HepG2 (cell line): ENCODE measurements around the gene FANCE. TPM values are rescaled to one million over a fixed set of nuclear protein-coding genes. Genes with fewer than 3 reads are reported as not detected.
A peak's percentile ranks its signal among the peaks of the same experiment; 100 is the strongest.

ENCODE experiments used
- ARNT2 ChIP-seq: sonication (generic); formaldehyde crosslinking; IDR thresholded peaks from 2 replicates; pipeline ENCODE4 v1.8.0; 2022; ENCODE audit warnings: mild to moderate bottlenecking, low read depth, missing genetic modification reagents, moderate library complexity
- IRF9 ChIP-seq: sonication (generic); formaldehyde crosslinking; IDR thresholded peaks from 2 replicates; pipeline ENCODE4 v1.8.0; 2022; ENCODE audit warnings: missing genetic modification reagents, mild to moderate bottlenecking, borderline replicate concordance
- MYPOP ChIP-seq: sonication (generic); formaldehyde crosslinking; IDR thresholded peaks from 2 replicates; pipeline ENCODE4 v1.8.1; 2023; ENCODE audit warnings: mild to moderate bottlenecking, moderate library complexity, missing genetic modification reagents
- NBN ChIP-seq: fragments of 450-650 bp; conservative IDR thresholded peaks from 2 replicates; pipeline ENCODE4 v1.6.1; 2017
- RXRB ChIP-seq: IDR thresholded peaks from 2 replicates; pipeline ENCODE4 v1.6.1; 2016; ENCODE audit warnings: borderline replicate concordance, missing genetic modification reagents, missing compliant biosample characterization
- ZNF234 ChIP-seq: sonication (generic); formaldehyde crosslinking; conservative IDR thresholded peaks from 2 replicates; pipeline ENCODE4 v1.5.1; 2020; ENCODE audit warnings: mild to moderate bottlenecking, missing genetic modification reagents
- ZNF407 ChIP-seq: sonication (generic); formaldehyde crosslinking; IDR thresholded peaks from one replicate; pipeline ENCODE4 v1.5.1; 2020; ENCODE audit warnings: mild to moderate bottlenecking, missing genetic modification reagents; ENCODE audit errors: not compliant biosample characterization
- ZNF44 ChIP-seq: sonication (generic); formaldehyde crosslinking; IDR thresholded peaks from 2 replicates; pipeline ENCODE4 v1.5.1; 2020; ENCODE audit warnings: mild to moderate bottlenecking, missing genetic modification reagents
- ZNF556 ChIP-seq: sonication (generic); formaldehyde crosslinking; IDR thresholded peaks from 2 replicates; pipeline ENCODE4 v1.4.0; 2020; ENCODE audit warnings: mild to moderate bottlenecking, missing genetic modification reagents, borderline replicate concordance
- ZNF652 ChIP-seq: IDR thresholded peaks from 2 replicates; pipeline ENCODE4 v1.6.1; 2016; ENCODE audit warnings: low read depth, borderline replicate concordance
- ZNF788 ChIP-seq: sonication (generic); formaldehyde crosslinking; IDR thresholded peaks from 2 replicates; pipeline ENCODE4 v1.5.0; 2020; ENCODE audit warnings: mild to moderate bottlenecking, missing genetic modification reagents, borderline replicate concordance
- polyA plus RNA-seq, 8 experiments: library from polyadenylated mRNA; depleted of rRNA in 3 of 8; stranded (reverse) in 7 of 8; unstranded in 1 of 8; fragments of >200 nt; fragmentation: Illumina TruSeq in 4 of 8; extraction: Trizol in 4 of 8; gene quantifications; 2 replicates each; pipeline versions ENCODE4 v1.2.1 to v1.2.3, GENCODE V29; 2011 to 2016; ENCODE audit warnings: low read depth in 4 of 8, missing spikeins in 1 of 8, mixed read lengths in 1 of 8; ENCODE audit not compliant: insufficient read depth in 1 of 8
- total RNA-seq, 5 experiments: library from RNA; depleted of rRNA; stranded (reverse); fragments of >200 nt; fragmentation: Illumina TruSeq; extraction: Trizol; gene quantifications; 2 replicates each; pipeline ENCODE4 v1.2.3, GENCODE V29; 2016; ENCODE audit warnings: low read depth in 1 of 5
- TF ChIP-seq, protein P1 (sequence below): sonication (generic); formaldehyde crosslinking; IDR thresholded peaks from 2 replicates; pipeline ENCODE4 v1.9.0; 2022; ENCODE audit warnings: missing genetic modification reagents, mild to moderate bottlenecking, borderline replicate concordance
- TF ChIP-seq, protein P2 (sequence below): sonication (generic); formaldehyde crosslinking; IDR thresholded peaks from 2 replicates; pipeline ENCODE4 v1.8.1; 2022; ENCODE audit warnings: mild to moderate bottlenecking, missing genetic modification reagents
- TF ChIP-seq, protein P3 (sequence below): sonication (generic); formaldehyde crosslinking; IDR thresholded peaks from 2 replicates; pipeline ENCODE4 v1.5.1; 2020; ENCODE audit warnings: missing genetic modification reagents, mild to moderate bottlenecking, borderline replicate concordance

FANCE gene
- total and polyA plus RNA-seq, 2 of the 13 experiments (the other 11 are each of a cell fraction or from before 2014, with no cell fraction given) = 7.1 to 11.2 TPM

- TF ChIP-seq, protein P1, sequence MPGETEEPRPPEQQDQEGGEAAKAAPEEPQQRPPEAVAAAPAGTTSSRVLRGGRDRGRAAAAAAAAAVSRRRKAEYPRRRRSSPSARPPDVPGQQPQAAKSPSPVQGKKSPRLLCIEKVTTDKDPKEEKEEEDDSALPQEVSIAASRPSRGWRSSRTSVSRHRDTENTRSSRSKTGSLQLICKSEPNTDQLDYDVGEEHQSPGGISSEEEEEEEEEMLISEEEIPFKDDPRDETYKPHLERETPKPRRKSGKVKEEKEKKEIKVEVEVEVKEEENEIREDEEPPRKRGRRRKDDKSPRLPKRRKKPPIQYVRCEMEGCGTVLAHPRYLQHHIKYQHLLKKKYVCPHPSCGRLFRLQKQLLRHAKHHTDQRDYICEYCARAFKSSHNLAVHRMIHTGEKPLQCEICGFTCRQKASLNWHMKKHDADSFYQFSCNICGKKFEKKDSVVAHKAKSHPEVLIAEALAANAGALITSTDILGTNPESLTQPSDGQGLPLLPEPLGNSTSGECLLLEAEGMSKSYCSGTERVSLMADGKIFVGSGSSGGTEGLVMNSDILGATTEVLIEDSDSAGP (CRISPR knock-in tag) = no peak
- TF ChIP-seq, protein P2, sequence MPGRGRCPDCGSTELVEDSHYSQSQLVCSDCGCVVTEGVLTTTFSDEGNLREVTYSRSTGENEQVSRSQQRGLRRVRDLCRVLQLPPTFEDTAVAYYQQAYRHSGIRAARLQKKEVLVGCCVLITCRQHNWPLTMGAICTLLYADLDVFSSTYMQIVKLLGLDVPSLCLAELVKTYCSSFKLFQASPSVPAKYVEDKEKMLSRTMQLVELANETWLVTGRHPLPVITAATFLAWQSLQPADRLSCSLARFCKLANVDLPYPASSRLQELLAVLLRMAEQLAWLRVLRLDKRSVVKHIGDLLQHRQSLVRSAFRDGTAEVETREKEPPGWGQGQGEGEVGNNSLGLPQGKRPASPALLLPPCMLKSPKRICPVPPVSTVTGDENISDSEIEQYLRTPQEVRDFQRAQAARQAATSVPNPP = no peak
- TF ChIP-seq ZNF788 (CRISPR knock-in tag) = no peak
- TF ChIP-seq NBN = no peak
- no peak for TF ChIP-seq ZNF652 (CRISPR knock-in tag)
- peak; percentile 52 for TF ChIP-seq RXRB (CRISPR knock-in tag)
- 0 out of 2 replicates have a peak, but pooled peaks have one; percentile 48 for TF ChIP-seq ZNF556 (CRISPR knock-in tag)
- TF ChIP-seq, protein P3, sequence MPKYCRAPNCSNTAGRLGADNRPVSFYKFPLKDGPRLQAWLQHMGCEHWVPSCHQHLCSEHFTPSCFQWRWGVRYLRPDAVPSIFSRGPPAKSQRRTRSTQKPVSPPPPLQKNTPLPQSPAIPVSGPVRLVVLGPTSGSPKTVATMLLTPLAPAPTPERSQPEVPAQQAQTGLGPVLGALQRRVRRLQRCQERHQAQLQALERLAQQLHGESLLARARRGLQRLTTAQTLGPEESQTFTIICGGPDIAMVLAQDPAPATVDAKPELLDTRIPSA (CRISPR knock-in tag) = no peak
- TF ChIP-seq ZNF407 (CRISPR knock-in tag) = peak; percentile 13
- TF ChIP-seq MYPOP (CRISPR knock-in tag) = 0 out of 2 replicates have a peak, but pooled peaks have one; percentile 35
- 0 out of 2 replicates have a peak, but pooled peaks have one; percentile 40 for TF ChIP-seq ZNF44
- no peak for TF ChIP-seq ZNF234 (CRISPR knock-in tag)
- no peak for TF ChIP-seq IRF9 (CRISPR knock-in tag)
- peak; percentile 52; the same call in 1 of the 2 replicates for TF ChIP-seq ARNT2
Measured at GRCh38 chr6:35449287-35449881, 2.8 kb upstream of the FANCE start (continued).
